ENCODE results near the gene GALNT11. TPM values are rescaled to one million over a fixed set of nuclear protein-coding genes. Genes with fewer than 3 reads are reported as not detected.
"Not testable (repeated sequence)": the region's sequence is repeated elsewhere in the genome, so short reads cannot be mapped to it uniquely, and the experiment has no call there.

The GALNT11 gene
- total RNA-seq, 4 donors from 2014 or later: 59.5 to 87.6 (median 74.9) TPM

DNA sequence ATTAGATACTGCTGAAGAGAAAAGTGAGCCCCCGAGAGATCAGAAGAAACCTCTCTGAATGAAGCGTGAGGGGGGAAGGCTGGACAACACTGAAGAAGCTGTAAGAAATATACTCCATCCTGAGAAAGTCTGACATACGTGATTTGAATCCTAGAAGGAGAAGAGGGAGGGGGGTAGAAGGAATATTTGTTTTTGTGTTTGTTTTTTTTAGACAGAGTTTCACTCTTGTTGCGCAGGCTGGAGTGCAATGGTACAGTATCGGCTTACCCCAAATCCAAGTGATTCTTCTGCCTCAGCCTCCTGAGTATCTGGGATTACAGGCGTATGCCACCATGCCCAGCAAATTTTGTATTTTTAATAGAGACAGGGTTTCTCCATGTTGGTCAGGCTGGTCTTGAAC is 52.6 kb downstream of the GALNT11 start:
- no peak overlapping the region for H3K4me3 ChIP-seq (replicated peaks in 1 of 3)
- WGBS, 2 donors: 78 to 90% methylated on average over 6 of the region's 6 CpGs
- intact Hi-C loops (cut with DNase I): no loop called here
- no peak overlapping the region for H3K27ac ChIP-seq
- H3K4me1 ChIP-seq: peaks cover 0 to 15% of the 10 kb centered on the region in 2 donors
- TF ChIP-seq, protein P1, sequence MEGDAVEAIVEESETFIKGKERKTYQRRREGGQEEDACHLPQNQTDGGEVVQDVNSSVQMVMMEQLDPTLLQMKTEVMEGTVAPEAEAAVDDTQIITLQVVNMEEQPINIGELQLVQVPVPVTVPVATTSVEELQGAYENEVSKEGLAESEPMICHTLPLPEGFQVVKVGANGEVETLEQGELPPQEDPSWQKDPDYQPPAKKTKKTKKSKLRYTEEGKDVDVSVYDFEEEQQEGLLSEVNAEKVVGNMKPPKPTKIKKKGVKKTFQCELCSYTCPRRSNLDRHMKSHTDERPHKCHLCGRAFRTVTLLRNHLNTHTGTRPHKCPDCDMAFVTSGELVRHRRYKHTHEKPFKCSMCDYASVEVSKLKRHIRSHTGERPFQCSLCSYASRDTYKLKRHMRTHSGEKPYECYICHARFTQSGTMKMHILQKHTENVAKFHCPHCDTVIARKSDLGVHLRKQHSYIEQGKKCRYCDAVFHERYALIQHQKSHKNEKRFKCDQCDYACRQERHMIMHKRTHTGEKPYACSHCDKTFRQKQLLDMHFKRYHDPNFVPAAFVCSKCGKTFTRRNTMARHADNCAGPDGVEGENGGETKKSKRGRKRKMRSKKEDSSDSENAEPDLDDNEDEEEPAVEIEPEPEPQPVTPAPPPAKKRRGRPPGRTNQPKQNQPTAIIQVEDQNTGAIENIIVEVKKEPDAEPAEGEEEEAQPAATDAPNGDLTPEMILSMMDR (IDR thresholded peaks at IDR 0.05): no peak
- no peak for TF ChIP-seq POLR2A (IDR thresholded peaks at IDR 0.05)
- H3K36me3 ChIP-seq: no peaks in the 10 kb centered on the region
- no peak for DNase-seq
- no peaks in the 10 kb centered on the region for H3K9me3 ChIP-seq
- H3K27me3 ChIP-seq: no peaks in the 10 kb centered on the region

DNA sequence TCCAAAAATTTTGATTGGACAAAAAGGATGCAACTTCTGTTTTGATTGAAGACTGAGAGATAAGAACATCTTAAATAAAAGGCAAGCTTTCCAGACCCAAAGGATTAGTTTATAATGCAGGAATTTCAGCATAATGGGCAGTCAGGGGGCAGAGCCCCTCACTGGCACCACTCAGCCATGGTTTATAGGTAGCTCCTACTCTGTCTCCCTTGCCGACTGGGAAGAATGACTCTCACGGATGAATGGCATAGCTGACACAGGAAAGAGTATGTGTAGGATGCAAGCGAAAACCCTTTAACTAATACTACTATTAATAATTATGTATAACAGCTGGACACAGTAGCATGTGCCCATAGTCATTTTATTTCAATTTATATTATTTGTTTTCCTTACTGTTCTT is 53.3 kb downstream of the GALNT11 start:
- Histone ChIP-seq H3K27ac (no peak overlapping the region), H3K4me3 (replicated peaks in 1 of 3) (no peak overlapping the region), H3K9me3 (no peaks in the 10 kb centered on the region), H3K27me3 (no peaks in the 10 kb centered on the region), H3K4me1 (peaks cover 0 to 15% of the 10 kb centered on the region in 2 donors), H3K36me3 (no peaks in the 10 kb centered on the region)
- intact Hi-C loops (cut with DNase I): no loop called here
- 78 to 90% methylated on average over 3 of the region's 3 CpGs for WGBS, 2 donors
- DNase-seq: no peak
- TF ChIP-seq, protein P1 (IDR thresholded peaks at IDR 0.05): no peak
- TF ChIP-seq POLR2A (IDR thresholded peaks at IDR 0.05): no peak

DNA sequence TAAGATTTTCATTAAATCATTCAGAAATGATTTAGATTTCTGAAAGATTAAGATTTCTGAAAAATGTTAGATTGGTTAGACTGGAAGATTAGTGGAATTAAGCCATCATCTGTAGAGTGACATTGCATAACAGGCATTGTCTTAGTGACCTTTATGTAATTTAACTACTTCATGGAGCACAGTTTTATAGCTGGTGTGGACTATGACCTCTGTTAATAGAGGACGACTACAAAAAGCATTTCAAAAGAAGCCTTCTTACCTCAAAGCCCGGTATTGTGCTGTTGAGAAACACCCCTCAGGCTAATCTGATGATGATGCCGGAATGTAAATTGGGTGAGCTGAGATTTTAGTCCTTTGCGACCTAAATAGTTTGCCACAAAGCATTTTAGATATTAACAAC is 55.6 kb downstream of the GALNT11 start:
- Histone ChIP-seq H3K4me3 (replicated peaks in 1 of 3) (no peak overlapping the region), H3K27ac (no peak overlapping the region), H3K9me3 (no peaks in the 10 kb centered on the region), H3K36me3 (no peaks in the 10 kb centered on the region), H3K4me1 (peaks cover 0 to 15% of the 10 kb centered on the region in 2 donors), H3K27me3 (no peaks in the 10 kb centered on the region)
- intact Hi-C loops (cut with DNase I): no loop called here
- 91 to 94% methylated on average over 4 of the region's 4 CpGs for WGBS, 2 donors
- no peak for DNase-seq
- TF ChIP-seq POLR2A (IDR thresholded peaks at IDR 0.05): no peak
- TF ChIP-seq, protein P1 (IDR thresholded peaks at IDR 0.05): no peak

DNA sequence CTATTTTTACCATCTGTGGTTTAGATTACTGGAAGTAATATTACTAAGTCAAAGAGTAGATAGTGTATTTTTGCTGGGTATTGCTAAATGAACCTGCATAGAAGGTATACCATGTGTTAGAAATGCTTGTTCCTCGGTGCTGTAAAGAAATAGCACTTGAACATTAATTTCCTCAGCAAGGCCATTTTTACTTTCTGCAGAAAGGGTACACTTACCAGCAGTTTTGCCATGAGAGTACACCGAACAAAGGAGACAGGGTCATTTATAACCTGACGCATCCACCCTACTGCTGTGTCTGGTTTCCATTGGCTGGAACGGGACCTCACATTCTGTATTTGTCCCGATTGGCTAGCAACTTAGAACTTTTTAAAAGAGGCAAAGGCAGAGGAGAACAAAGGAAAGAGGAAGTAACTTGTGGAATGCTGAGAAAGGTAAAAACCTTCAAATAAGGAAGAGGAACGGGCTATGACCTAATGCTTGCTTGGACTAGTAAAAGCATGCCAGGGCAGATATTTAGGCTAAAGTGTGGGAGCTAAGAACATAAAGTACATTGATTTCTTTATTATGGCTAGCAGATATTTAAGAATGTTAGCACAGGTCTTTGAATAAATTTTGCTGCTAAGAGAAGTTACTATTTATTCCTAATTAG is 56.7 kb downstream of the GALNT11 start:
- H3K27ac ChIP-seq; H3K9me3 ChIP-seq; H3K36me3 ChIP-seq; intact Hi-C loops (cut with DNase I); H3K4me1 ChIP-seq; H3K27me3 ChIP-seq; DNase-seq; H3K4me3 ChIP-seq (replicated peaks in 1 of 3): not testable (repeated sequence)
- 93 to 95% methylated on average over 6 of the region's 6 CpGs for WGBS, 2 donors

DNA sequence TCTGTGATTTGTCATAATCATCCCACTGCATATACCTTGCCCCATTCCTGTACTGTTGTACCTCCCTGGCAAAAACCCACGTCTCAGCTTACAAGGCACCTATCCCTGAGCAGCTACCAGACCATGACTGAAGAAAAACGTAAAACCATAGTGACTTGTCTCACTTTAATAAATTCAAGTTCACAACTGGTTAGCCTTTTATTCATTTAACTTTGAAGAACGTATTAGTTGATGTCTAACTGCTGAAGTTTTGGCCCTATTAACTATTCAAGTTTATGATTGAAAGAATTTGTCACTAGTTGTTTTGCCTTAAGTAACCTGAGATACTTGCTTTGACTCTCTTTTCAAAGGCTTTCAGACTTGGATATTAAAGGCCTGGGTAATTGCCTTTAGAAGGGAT is 59.7 kb downstream of the GALNT11 start:
- WGBS, 2 donors: 50 to 63% methylated on average over 3 of the region's 3 CpGs
- TF ChIP-seq POLR2A (IDR thresholded peaks at IDR 0.05): no peak
- TF ChIP-seq, protein P1 (IDR thresholded peaks at IDR 0.05): no peak
- no peaks in the 10 kb centered on the region for H3K36me3 ChIP-seq

More for the DNA sequence above, 59.7 kb downstream of the GALNT11 start:
- Histone ChIP-seq H3K27me3 (no peaks in the 10 kb centered on the region), H3K9me3 (no peaks in the 10 kb centered on the region), H3K4me1 (no peaks in the 10 kb centered on the region), H3K27ac (no peak overlapping the region), H3K4me3 (replicated peaks in 1 of 3) (no peak overlapping the region)
- DNase-seq: peak in 1 of 2 donors; percentile 10
- intact Hi-C loops (cut with DNase I): no loop called here

All from thyroid gland (tissue), 4 donors.